IMR-90 (cell line): ENCODE data around the gene HDAC6. TPM values are rescaled to one million over a fixed set of nuclear protein-coding genes. Genes with fewer than 3 reads are reported as not detected.

ENCODE experiments used
- ATAC-seq: fragments of 200-7000 bp; cut with Tn5 transposase; 2 replicates; pipeline ENCODE4 v1.9.1; 2020; ENCODE audit warnings: low read depth, mild to moderate bottlenecking, moderate library complexity
- BruUV-seq: library from RNA; stranded (reverse); fragments of 400-500 nt; replicated peaks from 2 replicates; lab custom pipeline; 2021; lab: Mats Ljungman, UMichigan
- CTCF ChIA-PET: fragments of 300-600 bp; formaldehyde crosslinking; extraction: SDS; loops from one replicate; lab custom pipeline; 2021; ENCODE audit warnings: antibody characterized with exemption; lab: Yijun Ruan, JAX
- POLR2A ChIA-PET: fragments of 300-600 bp; sonication (Branson Sonifier 250); formaldehyde crosslinking; loops from one replicate; lab custom pipeline; 2022; ENCODE audit warnings: antibody characterized with exemption; ENCODE audit not compliant: unreplicated experiment; lab: Charles Lee
- DNase-seq: peaks from one replicate; pipeline ENCODE4 v3.0.0; 2013
- H2AFZ ChIP-seq: replicated peaks from 2 replicates; pipeline ENCODE3; 2013; ENCODE audit warnings: low read length, mild to moderate bottlenecking; ENCODE audit not compliant: poor library complexity
- H2AK5ac ChIP-seq: 2 replicates; pipeline ENCODE4 v1.6.1; 2013; ENCODE audit warnings: low read depth, low read length, inconsistent platforms
- H2AK9ac ChIP-seq: replicated peaks from 2 replicates; pipeline ENCODE3; 2013; ENCODE audit warnings: mild to moderate bottlenecking, low read depth, low read length, moderate library complexity; ENCODE audit not compliant: poor library complexity
- H2BK120ac ChIP-seq: 2 replicates; pipeline ENCODE4 v1.6.1; 2013; ENCODE audit warnings: low read depth, low read length, inconsistent platforms
- H2BK15ac ChIP-seq: 3 replicates; pipeline ENCODE4 v1.6.1; 2013; ENCODE audit warnings: low read depth, low read length, inconsistent platforms
- H2BK20ac ChIP-seq: 2 replicates; pipeline ENCODE4 v1.6.1; 2013; ENCODE audit warnings: low read depth, mild to moderate bottlenecking, inconsistent platforms, low read length, moderate library complexity
- H2BK5ac ChIP-seq: 2 replicates; pipeline ENCODE4 v1.6.1; 2013; ENCODE audit warnings: mild to moderate bottlenecking, low read depth, low read length, inconsistent platforms; ENCODE audit not compliant: poor library complexity, severe bottlenecking
- H3K14ac ChIP-seq: replicated peaks from 2 replicates; pipeline ENCODE4 v1.6.1; 2013; ENCODE audit warnings: low read depth, low read length, inconsistent platforms
- H3K18ac ChIP-seq: 2 replicates; pipeline ENCODE4 v1.6.1; 2013; ENCODE audit warnings: low read depth, low read length, control low read depth
- H3K23ac ChIP-seq: 2 replicates; pipeline ENCODE4 v1.6.1; 2013; ENCODE audit warnings: low read depth, low read length, inconsistent platforms
- H3K27ac ChIP-seq: 2 replicates; pipeline ENCODE4 v1.5.1; 2013; ENCODE audit warnings: mild to moderate bottlenecking, control low read depth, low read length; ENCODE audit not compliant: insufficient read depth
- H3K27me3 ChIP-seq: 2 replicates; pipeline ENCODE4 v1.6.1; 2013; ENCODE audit warnings: low read length; ENCODE audit not compliant: control insufficient read depth, insufficient read depth
- H3K36me3 ChIP-seq: 2 replicates; pipeline ENCODE4 v1.6.1; 2013; ENCODE audit warnings: low read length, mixed read lengths; ENCODE audit not compliant: control insufficient read depth, insufficient read depth
- H3K4ac ChIP-seq: 2 replicates; pipeline ENCODE4 v1.6.1; 2013; ENCODE audit warnings: low read depth, low read length, inconsistent platforms
- H3K4me1 ChIP-seq: 2 replicates; pipeline ENCODE4 v1.6.1; 2013; ENCODE audit warnings: low read length, mixed read lengths; ENCODE audit not compliant: control insufficient read depth, insufficient read depth
- H3K4me2 ChIP-seq: 2 replicates; pipeline ENCODE4 v1.6.1; 2013; ENCODE audit warnings: low read depth, mild to moderate bottlenecking, control low read depth, low read length, moderate library complexity
- H3K4me3 ChIP-seq: 2 replicates; pipeline ENCODE4 v1.5.1; 2013; ENCODE audit warnings: low read depth, mild to moderate bottlenecking, control low read depth, low read length, moderate library complexity; ENCODE audit not compliant: insufficient read depth
- H3K56ac ChIP-seq: 2 replicates; pipeline ENCODE4 v1.6.1; 2013; ENCODE audit warnings: low read length, inconsistent platforms; ENCODE audit not compliant: insufficient read depth; ENCODE audit errors: extremely low read depth
- H3K79me1 ChIP-seq, 2 experiments: 2 replicates each; pipeline ENCODE4 v1.6.1; 2013; ENCODE audit warnings: low read length in 2 of 2, inconsistent platforms in 1 of 2, low read depth in 1 of 2
- H3K9ac ChIP-seq: 2 replicates; pipeline ENCODE4 v1.6.1; 2013; ENCODE audit warnings: low read depth, low read length, control low read depth
- H3K9me1 ChIP-seq: 2 replicates; pipeline ENCODE4 v1.6.1; 2013; ENCODE audit warnings: low read length, inconsistent platforms; ENCODE audit not compliant: insufficient read depth
- H3K9me3 ChIP-seq: 2 replicates; pipeline ENCODE4 v1.6.1; 2013; ENCODE audit warnings: low read length; ENCODE audit not compliant: control insufficient read depth, insufficient read depth
- H4K20me1 ChIP-seq: 2 replicates; pipeline ENCODE4 v1.6.1; 2013; ENCODE audit warnings: low read length, inconsistent platforms; ENCODE audit not compliant: insufficient read depth
- H4K5ac ChIP-seq: 2 replicates; pipeline ENCODE4 v1.6.1; 2013; ENCODE audit warnings: mild to moderate bottlenecking, low read depth, low read length, control low read depth
- H4K8ac ChIP-seq, 2 experiments: 2 replicates each; pipeline ENCODE4 v1.6.1; 2013; ENCODE audit warnings: low read depth in 2 of 2, low read length in 2 of 2, control low read depth in 1 of 2, inconsistent platforms in 1 of 2
- H4K91ac ChIP-seq: 2 replicates; pipeline ENCODE4 v1.6.1; 2013; ENCODE audit warnings: low read depth, low read length, inconsistent platforms; ENCODE audit not compliant: insufficient read depth
- CHD1 ChIP-seq: IDR thresholded peaks from 2 replicates; pipeline ENCODE4 v1.6.1; 2012; ENCODE audit warnings: low read depth, low read length, improper control_type of control experiment
- MAFK ChIP-seq: IDR thresholded peaks from 2 replicates; pipeline ENCODE4 v1.6.1; 2012; ENCODE audit warnings: low read depth, low read length, improper control_type of control experiment
- MXI1 ChIP-seq: IDR thresholded peaks from 2 replicates; pipeline ENCODE4 v1.6.1; 2012; ENCODE audit warnings: low read depth, mild to moderate bottlenecking, low read length, moderate library complexity, borderline replicate concordance
- NFE2L2 ChIP-seq: fragments of 150-350 bp; IDR thresholded peaks from 2 replicates; pipeline ENCODE4 v1.6.1; 2016; ENCODE audit warnings: low read depth, mild to moderate bottlenecking, low read length
- RAD21 ChIP-seq: IDR thresholded peaks from 2 replicates; pipeline ENCODE4 v1.6.1; 2012; ENCODE audit warnings: low read length, improper control_type of control experiment
- RCOR1 ChIP-seq: IDR thresholded peaks from 2 replicates; pipeline ENCODE4 v1.6.1; 2012; ENCODE audit warnings: mild to moderate bottlenecking, low read length, improper control_type of control experiment; ENCODE audit not compliant: insufficient replicate concordance
- WGBS, 2 experiments: methylation state at CpG; one replicate each; pipeline versions ENCODE4 v1.1.5 to v1.1.7; 2013; ENCODE audit warnings: missing lambda C conversion rate in 2 of 2; ENCODE audit not compliant: insufficient read length in 1 of 2; ENCODE audit errors: extremely low coverage in 2 of 2; 5-methylcytosine and 5-hydroxymethylcytosine counted together
- dilution Hi-C: fragments of 300-500 bp; cut with HindIII; formaldehyde crosslinking; loops from one replicate; pipeline ENCODE4 v1.14.3; 2018; ENCODE audit warnings: low sequenced_read_pairs; ENCODE audit not compliant: unreplicated experiment
- in situ Hi-C: fragments of 300-500 bp; cut with MboI; formaldehyde crosslinking; loops from 3 replicates; pipeline ENCODE4 v1.14.3; 2019; ENCODE audit warnings: low sequenced_read_pairs, inconsistent platforms, mixed read lengths
- intact Hi-C: fragments of 100-400 bp; cut with micrococcal nuclease; formaldehyde crosslinking; loops from 2 replicates; pipeline ENCODE4 v1.10.0; 2022
- polyA plus RNA-seq, 3 experiments: library from polyadenylated mRNA; depleted of rRNA; stranded (reverse); fragments of >200 nt; gene quantifications; 2 replicates each; pipeline ENCODE4 v1.2.3, GENCODE V29; 2012; ENCODE audit warnings: low replicate concordance in 1 of 3
- total RNA-seq: library from RNA; depleted of rRNA; stranded (reverse); fragments of >200 nt; gene quantifications from 2 replicates; pipeline ENCODE4 v1.2.3, GENCODE V29; 2012
- TF ChIP-seq, protein P1 (sequence below): conservative IDR thresholded peaks from 2 replicates; pipeline ENCODE4 v1.5.1; 2012; ENCODE audit warnings: mild to moderate bottlenecking, low read depth, low read length, improper control_type of control experiment

Gene HDAC6
- total and polyA plus RNA-seq, 2 of the 4 experiments (the other 2 are of a cell fraction): 16.8 to 26.3 TPM

GRCh38 chrX:48791063-48791820, 10.6 kb upstream of the HDAC6 start:
- intact Hi-C loops (no loop called here), dilution Hi-C loops (no loop called here), in situ Hi-C loops (no loop called here)
- BruUV-seq: no TSS peak
- ChIA-PET POLR2A (no interaction called here), CTCF (no interaction called here)
- Histone ChIP-seq H2BK5ac (no peak overlapping the region), H3K4me2 (no peak overlapping the region), H2BK120ac (no peak overlapping the region), H3K36me3 (no peaks in the 10 kb centered on the region), H3K27me3 (peaks cover 17% of the 10 kb centered on the region), H4K91ac (no peak overlapping the region), H3K18ac (no peak overlapping the region), H3K9me3 (no peaks in the 10 kb centered on the region), H3K14ac (no peak overlapping the region), H2AK5ac (no peak overlapping the region), H2BK15ac (no peak overlapping the region), H4K5ac (no peak overlapping the region), H3K23ac (no peak overlapping the region), H3K56ac (no peak overlapping the region), H3K4me3 (no peak overlapping the region), H3K79me1 (no peaks in the 10 kb centered on the region), H3K27ac (no peak overlapping the region), H2AFZ (no peak overlapping the region), H4K20me1 (no peaks in the 10 kb centered on the region), H3K4me1 (no peaks in the 10 kb centered on the region; the same call in none of the 2 replicates), H4K8ac (no peak overlapping the region), H2BK20ac (no peak overlapping the region), H3K9ac (no peak overlapping the region), H3K4ac (no peak overlapping the region), H3K9me1 (peaks cover 7% of the 10 kb centered on the region; the same call in 1 of the 2 replicates), H2AK9ac (no peak overlapping the region)
- no peak for ATAC-seq
- TF ChIP-seq MXI1 (no peak), CHD1 (no peak), RCOR1 (no peak), RAD21 (no peak), MAFK (no peak), NFE2L2 (no peak)
- TF ChIP-seq, protein P1, sequence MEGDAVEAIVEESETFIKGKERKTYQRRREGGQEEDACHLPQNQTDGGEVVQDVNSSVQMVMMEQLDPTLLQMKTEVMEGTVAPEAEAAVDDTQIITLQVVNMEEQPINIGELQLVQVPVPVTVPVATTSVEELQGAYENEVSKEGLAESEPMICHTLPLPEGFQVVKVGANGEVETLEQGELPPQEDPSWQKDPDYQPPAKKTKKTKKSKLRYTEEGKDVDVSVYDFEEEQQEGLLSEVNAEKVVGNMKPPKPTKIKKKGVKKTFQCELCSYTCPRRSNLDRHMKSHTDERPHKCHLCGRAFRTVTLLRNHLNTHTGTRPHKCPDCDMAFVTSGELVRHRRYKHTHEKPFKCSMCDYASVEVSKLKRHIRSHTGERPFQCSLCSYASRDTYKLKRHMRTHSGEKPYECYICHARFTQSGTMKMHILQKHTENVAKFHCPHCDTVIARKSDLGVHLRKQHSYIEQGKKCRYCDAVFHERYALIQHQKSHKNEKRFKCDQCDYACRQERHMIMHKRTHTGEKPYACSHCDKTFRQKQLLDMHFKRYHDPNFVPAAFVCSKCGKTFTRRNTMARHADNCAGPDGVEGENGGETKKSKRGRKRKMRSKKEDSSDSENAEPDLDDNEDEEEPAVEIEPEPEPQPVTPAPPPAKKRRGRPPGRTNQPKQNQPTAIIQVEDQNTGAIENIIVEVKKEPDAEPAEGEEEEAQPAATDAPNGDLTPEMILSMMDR: no peak
- WGBS, 2 experiments: 40% methylated on average over 2 of the region's 11 CpGs; no CpG with 5 or more reads in 1 of the 2 experiments
- no peak for DNase-seq
